ENCODE data around the gene RASSF1. TPM values are rescaled to one million over a fixed set of nuclear protein-coding genes. Genes with fewer than 3 reads are reported as not detected.

Gene RASSF1
- total RNA-seq, 1 experiment from 2014 or later, result 28.1 TPM

- no peak overlapping the region for H3K4me3 ChIP-seq (ENCODE audit: low read depth, low read length)
- H3K27me3 Mint-ChIP-seq (ENCODE audit: insufficient read depth, unreplicated experiment), result no peaks in the 10 kb centered on the region
- no peak for DNase-seq
- no peak overlapping the region for H3K27ac Mint-ChIP-seq (ENCODE audit: unreplicated experiment)
- intact Hi-C loops (cut with micrococcal nuclease; ENCODE audit: unreplicated experiment), result no loop called here
- ChIA-PET POLR2A (no interaction called here), CTCF (no interaction called here)
- peaks cover 16% of the 10 kb centered on the region for H3K4me1 ChIP-seq
- no peaks in the 10 kb centered on the region for H3K27me3 ChIP-seq (replicated peaks; ENCODE audit: control insufficient read depth, insufficient read depth, low read length)
- TF ChIP-seq CTCF (IDR thresholded peaks at IDR 0.05; ENCODE audit: insufficient read depth in 1 of 2, low read depth in 1 of 2, low read length in 1 of 2, severe bottlenecking in 1 of 2, unreplicated experiment in 1 of 2), result no peak
- H3K4me1 Mint-ChIP-seq (ENCODE audit: low read depth, unreplicated experiment), result peaks cover 11% of the 10 kb centered on the region
- H3K36me3 ChIP-seq (ENCODE audit: control insufficient read depth, insufficient read depth, low read length), result peaks cover 6% of the 10 kb centered on the region
- no peaks in the 10 kb centered on the region for H3K9me3 Mint-ChIP-seq (ENCODE audit: unreplicated experiment)
- BruUV-seq (replicated peaks), result no TSS peak
- H3K4me3 Mint-ChIP-seq (ENCODE audit: unreplicated experiment), result peak overlapping the region; percentile 22
- peaks cover 71% of the 10 kb centered on the region for H3K36me3 Mint-ChIP-seq (ENCODE audit: insufficient read depth, unreplicated experiment)
- no peaks in the 10 kb centered on the region for H3K9me3 ChIP-seq
Measured at GRCh38 chr3:50334339-50335075, 6.1 kb downstream of the RASSF1 start.

GRCh38 chr3:50333744-50334328, 6.8 kb downstream of the RASSF1 start:
- Histone ChIP-seq H3K4me3 (ENCODE audit: low read depth, low read length) (no peak overlapping the region), H3K27me3 (replicated peaks; ENCODE audit: control insufficient read depth, insufficient read depth, low read length) (no peaks in the 10 kb centered on the region), H3K9me3 (no peaks in the 10 kb centered on the region), H3K36me3 (ENCODE audit: control insufficient read depth, insufficient read depth, low read length) (peaks cover 6% of the 10 kb centered on the region), H3K4me1 (peaks cover 16% of the 10 kb centered on the region)
- no peak for TF ChIP-seq CTCF (IDR thresholded peaks at IDR 0.05; ENCODE audit: insufficient read depth in 1 of 2, low read depth in 1 of 2, low read length in 1 of 2, severe bottlenecking in 1 of 2, unreplicated experiment in 1 of 2)
- BruUV-seq (replicated peaks), result no TSS peak
- Mint-ChIP-seq H3K4me1 (ENCODE audit: low read depth, unreplicated experiment) (peaks cover 6% of the 10 kb centered on the region), H3K27ac (ENCODE audit: unreplicated experiment) (no peak overlapping the region), H3K4me3 (ENCODE audit: unreplicated experiment) (peak overlapping the region; percentile 22), H3K27me3 (ENCODE audit: insufficient read depth, unreplicated experiment) (no peaks in the 10 kb centered on the region), H3K36me3 (ENCODE audit: insufficient read depth, unreplicated experiment) (peaks cover 68% of the 10 kb centered on the region), H3K9me3 (ENCODE audit: unreplicated experiment) (no peaks in the 10 kb centered on the region)
- POLR2A ChIA-PET, result no interaction called here
- intact Hi-C loops (cut with micrococcal nuclease; ENCODE audit: unreplicated experiment), result no loop called here
- no peak for DNase-seq
- CTCF ChIA-PET, result interaction anchor here (0.6 kb wide), 1 partner anchor 69 kb away, joined by 7 read pairs; no protein-coding TSS in a partner anchor

- BruUV-seq (replicated peaks), result no TSS peak
- Histone ChIP-seq H3K27me3 (replicated peaks; ENCODE audit: control insufficient read depth, insufficient read depth, low read length) (no peaks in the 10 kb centered on the region), H3K36me3 (ENCODE audit: control insufficient read depth, insufficient read depth, low read length) (peaks cover 6% of the 10 kb centered on the region), H3K4me3 (ENCODE audit: low read depth, low read length) (no peak overlapping the region), H3K4me1 (peaks cover 7% of the 10 kb centered on the region), H3K9me3 (no peaks in the 10 kb centered on the region)
- no peaks in the 10 kb centered on the region for H3K4me1 Mint-ChIP-seq (ENCODE audit: low read depth, unreplicated experiment)
- H3K27ac Mint-ChIP-seq (ENCODE audit: unreplicated experiment), result no peak overlapping the region
- no peak for TF ChIP-seq CTCF (IDR thresholded peaks at IDR 0.05; ENCODE audit: insufficient read depth in 1 of 2, low read depth in 1 of 2, low read length in 1 of 2, severe bottlenecking in 1 of 2, unreplicated experiment in 1 of 2)
- POLR2A ChIA-PET, result no interaction called here
- H3K9me3 Mint-ChIP-seq (ENCODE audit: unreplicated experiment), result no peaks in the 10 kb centered on the region
- intact Hi-C loops (cut with micrococcal nuclease; ENCODE audit: unreplicated experiment), result no loop called here
- H3K27me3 Mint-ChIP-seq (ENCODE audit: insufficient read depth, unreplicated experiment), result no peaks in the 10 kb centered on the region
- H3K4me3 Mint-ChIP-seq (ENCODE audit: unreplicated experiment), result no peak overlapping the region
- H3K36me3 Mint-ChIP-seq (ENCODE audit: insufficient read depth, unreplicated experiment), result peaks cover 77% of the 10 kb centered on the region
- no peak for DNase-seq
- CTCF ChIA-PET, result interaction anchor here (1.3 kb wide), 1 partner anchor 10 kb away, joined by 3 read pairs; no protein-coding TSS in a partner anchor
Measured at GRCh38 chr3:50331364-50331907, 9.2 kb downstream of the RASSF1 start.

Data from Caco-2 (cell line).